ENCODE measurements around the gene MALL.
"Not testable (repeated sequence)": the region's sequence is repeated elsewhere in the genome, so short reads cannot be mapped to it uniquely, and the experiment has no call there.

MALL gene

GRCh38 chr2:110049769-110050168 lies 65.9 kb downstream of the MALL start:
- not testable (repeated sequence) for DNase-seq

GRCh38 chr2:110048255-110049197 lies 67.1 kb downstream of the MALL start:
- not testable (repeated sequence) for DNase-seq

GRCh38 chr2:110047225-110047624 lies 68.4 kb downstream of the MALL start:
- not testable (repeated sequence) for DNase-seq

GRCh38 chr2:110041941-110042660 lies 73.5 kb downstream of the MALL start:
- DNase-seq, result not testable (repeated sequence)

- DNase-seq, result not testable (repeated sequence)
These were observed 78.3 kb downstream of the MALL start for GRCh38 chr2:110037336-110037735.

- DNase-seq, result not testable (repeated sequence)
These were observed 80.2 kb downstream of the MALL start for GRCh38 chr2:110035384-110035783.

GRCh38 chr2:110034935-110035334 lies 80.7 kb downstream of the MALL start:
- not testable (repeated sequence) for DNase-seq

Data from NCI-H2171 (cell line).